Tibial nerve (tissue), 4 donors: Measurements from ENCODE around the gene NDUFA6. TPM values are rescaled to one million over a fixed set of nuclear protein-coding genes. Genes with fewer than 3 reads are reported as not detected.
A peak's percentile ranks its signal among the peaks of the same experiment; 100 is the strongest.

Experiments
- DNase-seq, 2 donors: peaks; one replicate each; pipeline ENCODE4 v3.0.0-alpha.2; 2019; ENCODE audit warnings: low spot score in 2 of 2
- H3K27ac ChIP-seq, 4 donors: fragments of 200-600 bp; sonication (generic) in 3 of 4; one replicate each; pipeline ENCODE4 v1.5.1; 2017 to 2019; ENCODE audit warnings: mild to moderate bottlenecking in 1 of 4
- H3K27me3 ChIP-seq, 2 donors: fragments of 200-600 bp; sonication (generic) in 1 of 2; one replicate each; pipeline versions ENCODE4 v1.5.1 to v1.6.0; 2017 to 2019
- H3K36me3 ChIP-seq, 3 donors: fragments of 200-600 bp; sonication (generic); one replicate each; pipeline ENCODE4 v1.5.1; 2018 to 2019
- H3K4me1 ChIP-seq, 4 donors: fragments of 200-600 bp; sonication (generic) in 3 of 4; one replicate each; pipeline ENCODE4 v1.5.1; 2017 to 2019
- H3K4me3 ChIP-seq, 4 donors: fragments of 200-600 bp; sonication (generic) in 3 of 4; one replicate each; pipeline ENCODE4 v1.5.1; 2017 to 2019; ENCODE audit warnings: mild to moderate bottlenecking in 1 of 4, moderate library complexity in 1 of 4
- H3K9me3 ChIP-seq, 4 donors: fragments of 200-600 bp; sonication (generic) in 3 of 4; one replicate each; pipeline ENCODE4 v1.5.1; 2017 to 2019
- EP300 ChIP-seq, 2 donors: sonication (generic); formaldehyde crosslinking; IDR thresholded peaks; one replicate each; pipeline ENCODE4 v1.6.1; 2017; ENCODE audit warnings: antibody characterized with exemption in 2 of 2, mild to moderate bottlenecking in 1 of 2
- POLR2A ChIP-seq, 2 donors: fragments of 450-650 bp; IDR thresholded peaks; one replicate each; pipeline ENCODE4 v1.6.1; 2017; ENCODE audit warnings: antibody characterized with exemption in 2 of 2, mild to moderate bottlenecking in 2 of 2, moderate library complexity in 2 of 2
- WGBS, 2 donors: methylation state at CpG; one replicate each; pipeline ENCODE4 v1.1.5; 2018; 5-methylcytosine and 5-hydroxymethylcytosine counted together
- total RNA-seq, 4 donors: library from RNA; depleted of rRNA; stranded (reverse); fragments of >200 nt; gene quantifications; one replicate each; pipeline ENCODE4 v1.1.0, GENCODE V29; 2016
- TF ChIP-seq, protein P1 (sequence below), 5 experiments: fragments of 200-600 bp in 3 of 5; fragments of 450-650 bp in 2 of 5; sonication (generic) in 3 of 5; IDR thresholded peaks; one replicate each; pipeline ENCODE4 v1.5.1; 2016 to 2019; ENCODE audit warnings: antibody characterized with exemption in 5 of 5, mild to moderate bottlenecking in 3 of 5, moderate library complexity in 2 of 5

The NDUFA6 gene
- total RNA-seq, 4 donors from 2014 or later = 28.2 to 54.6 (median 44.9) TPM

DNA sequence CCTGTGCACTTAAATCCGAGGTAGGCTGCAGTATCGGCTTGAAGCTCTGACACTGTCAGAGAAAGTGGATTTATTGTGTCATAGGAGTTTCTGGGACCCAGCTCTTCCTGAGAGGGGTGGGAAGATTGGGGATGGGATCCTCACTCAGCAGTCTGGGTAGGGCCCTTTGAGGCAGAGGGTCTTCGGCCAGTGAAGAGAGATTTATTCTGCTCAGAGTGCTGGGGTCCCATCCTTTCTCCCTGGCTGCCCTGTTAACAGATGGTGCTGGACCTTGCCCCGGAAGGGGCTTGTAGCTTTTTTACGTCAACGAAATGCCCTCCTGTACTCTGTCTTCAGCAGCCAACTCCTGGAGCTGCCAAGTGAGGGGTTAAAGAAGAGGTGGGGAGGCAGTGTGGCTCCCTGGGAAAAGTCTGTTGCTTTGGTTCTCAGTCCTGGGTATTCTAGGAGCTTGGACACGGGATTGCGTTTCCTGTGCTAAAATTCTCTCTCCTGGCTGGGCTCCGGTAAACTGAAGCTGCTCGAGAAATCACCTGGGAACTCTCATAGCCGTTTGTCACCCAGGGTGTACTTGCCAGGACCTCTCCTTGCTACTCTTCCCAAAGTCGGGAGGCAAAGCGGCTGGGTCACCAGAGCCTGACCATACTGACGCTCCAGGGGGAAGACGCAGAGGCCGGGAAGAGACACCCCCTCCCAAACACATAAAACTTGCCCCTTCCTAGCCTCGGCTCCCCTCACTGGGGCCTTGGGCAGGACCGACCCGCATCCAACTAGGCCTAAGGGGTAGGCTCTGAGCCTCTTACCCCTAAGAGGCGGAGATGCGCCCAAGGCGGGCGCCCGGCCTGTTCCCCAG is 11.9 kb downstream of the NDUFA6 start:
- peak in 1 of 2 donors; percentile 30 for DNase-seq
- WGBS, 2 donors = 33 to 36% methylated on average over 21 to 22 of the region's 24 CpGs
- peak overlapping the region; percentile 47 to 79 (median 65) for H3K4me3 ChIP-seq
- peaks cover 0 to 43% (median 0%) of the 10 kb centered on the region in 3 donors for H3K36me3 ChIP-seq
- no peak for TF ChIP-seq EP300 (IDR thresholded peaks at IDR 0.05)
- H3K9me3 ChIP-seq = no peaks in the 10 kb centered on the region
- H3K4me1 ChIP-seq = peaks cover 0 to 71% (median 32%) of the 10 kb centered on the region in 4 donors
- peak overlapping the region; percentile 96 to 99 (median 98) for H3K27ac ChIP-seq
- H3K27me3 ChIP-seq = no peaks in the 10 kb centered on the region

DNA sequence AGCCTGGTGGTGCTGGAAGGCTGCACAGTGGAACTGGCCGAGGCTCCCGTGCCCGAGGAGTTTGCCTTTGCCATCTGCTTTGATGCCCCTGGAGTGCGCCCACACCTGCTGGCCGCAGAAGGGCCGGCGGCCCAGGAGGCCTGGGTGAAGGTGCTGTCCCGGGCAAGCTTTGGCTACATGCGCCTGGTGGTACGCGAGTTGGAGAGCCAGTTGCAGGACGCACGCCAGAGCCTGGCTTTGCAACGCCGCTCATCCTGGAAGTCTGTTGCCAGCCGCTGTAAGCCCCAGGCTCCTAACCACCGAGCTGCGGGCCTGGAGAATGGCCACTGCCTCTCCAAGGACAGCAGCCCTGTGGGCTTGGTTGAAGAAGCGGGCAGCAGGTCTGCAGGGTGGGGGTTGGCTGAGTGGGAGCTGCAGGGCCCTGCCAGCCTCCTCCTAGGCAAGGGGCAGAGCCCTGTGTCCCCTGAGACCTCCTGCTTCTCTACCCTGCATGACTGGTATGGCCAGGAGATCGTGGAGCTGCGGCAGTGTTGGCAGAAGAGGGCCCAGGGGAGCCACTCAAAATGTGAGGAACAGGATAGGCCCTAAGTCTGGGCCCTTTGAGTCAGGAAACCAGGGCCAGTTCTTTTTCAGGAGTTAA is 13.0 kb downstream of the NDUFA6 start:
- TF ChIP-seq POLR2A (IDR thresholded peaks at IDR 0.05) = no peak
- no peak for TF ChIP-seq EP300 (IDR thresholded peaks at IDR 0.05)
- TF ChIP-seq, protein P1, sequence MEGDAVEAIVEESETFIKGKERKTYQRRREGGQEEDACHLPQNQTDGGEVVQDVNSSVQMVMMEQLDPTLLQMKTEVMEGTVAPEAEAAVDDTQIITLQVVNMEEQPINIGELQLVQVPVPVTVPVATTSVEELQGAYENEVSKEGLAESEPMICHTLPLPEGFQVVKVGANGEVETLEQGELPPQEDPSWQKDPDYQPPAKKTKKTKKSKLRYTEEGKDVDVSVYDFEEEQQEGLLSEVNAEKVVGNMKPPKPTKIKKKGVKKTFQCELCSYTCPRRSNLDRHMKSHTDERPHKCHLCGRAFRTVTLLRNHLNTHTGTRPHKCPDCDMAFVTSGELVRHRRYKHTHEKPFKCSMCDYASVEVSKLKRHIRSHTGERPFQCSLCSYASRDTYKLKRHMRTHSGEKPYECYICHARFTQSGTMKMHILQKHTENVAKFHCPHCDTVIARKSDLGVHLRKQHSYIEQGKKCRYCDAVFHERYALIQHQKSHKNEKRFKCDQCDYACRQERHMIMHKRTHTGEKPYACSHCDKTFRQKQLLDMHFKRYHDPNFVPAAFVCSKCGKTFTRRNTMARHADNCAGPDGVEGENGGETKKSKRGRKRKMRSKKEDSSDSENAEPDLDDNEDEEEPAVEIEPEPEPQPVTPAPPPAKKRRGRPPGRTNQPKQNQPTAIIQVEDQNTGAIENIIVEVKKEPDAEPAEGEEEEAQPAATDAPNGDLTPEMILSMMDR (IDR thresholded peaks at IDR 0.05) = no peak
- DNase-seq = no peak
- Histone ChIP-seq H3K27me3 (no peaks in the 10 kb centered on the region), H3K9me3 (no peaks in the 10 kb centered on the region), H3K4me1 (peaks cover 0 to 68% (median 35%) of the 10 kb centered on the region in 4 donors), H3K27ac (peak overlapping the region in 3 of 4 donors; percentile 97 to 99 (median 98)), H3K4me3 (no peak overlapping the region), H3K36me3 (peaks cover 0 to 33% (median 0%) of the 10 kb centered on the region in 3 donors)
- WGBS, 2 donors = 89 to 92% methylated on average over 13 to 16 of the region's 21 CpGs

DNA sequence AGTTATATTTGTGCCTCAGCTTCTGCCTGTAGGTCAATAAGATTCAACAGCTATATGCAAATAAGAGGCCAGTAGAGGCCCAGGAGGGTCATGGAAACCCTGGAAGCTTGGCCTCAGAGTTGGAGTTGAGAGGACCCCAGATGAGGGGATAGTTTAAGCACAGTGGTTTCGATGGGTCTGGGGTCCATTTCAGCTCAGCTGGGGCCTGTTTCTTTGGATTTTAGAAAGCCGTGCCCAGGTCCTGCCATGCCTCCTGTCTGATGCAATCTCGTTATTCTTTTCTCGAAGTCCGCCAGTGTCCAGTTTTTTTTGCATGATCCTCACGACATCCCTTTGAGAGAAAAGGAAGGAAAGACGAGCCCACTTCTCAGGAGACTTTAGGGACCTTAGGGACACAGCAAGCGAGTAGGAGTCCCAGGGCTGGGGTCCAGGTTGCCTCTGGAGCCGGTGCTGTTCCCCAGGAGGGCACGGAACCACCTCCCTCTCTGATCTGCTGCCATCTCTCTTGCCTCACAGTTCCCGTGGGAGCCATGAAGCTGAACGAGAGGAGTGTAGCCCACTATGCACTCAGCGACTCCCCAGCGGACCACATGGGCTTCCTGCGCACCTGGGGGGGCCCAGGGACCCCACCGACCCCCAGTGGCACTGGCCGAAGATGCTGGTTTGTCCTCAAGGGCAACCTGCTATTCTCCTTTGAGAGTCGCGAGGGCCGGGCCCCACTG is 13.6 kb downstream of the NDUFA6 start:
- TF ChIP-seq, protein P1 (IDR thresholded peaks at IDR 0.05) = no peak
- TF ChIP-seq EP300 (IDR thresholded peaks at IDR 0.05) (no peak), POLR2A (IDR thresholded peaks at IDR 0.05) (no peak)
- Histone ChIP-seq H3K36me3 (peaks cover 0 to 26% (median 0%) of the 10 kb centered on the region in 3 donors), H3K9me3 (no peaks in the 10 kb centered on the region), H3K4me1 (peaks cover 0 to 66% (median 35%) of the 10 kb centered on the region in 4 donors), H3K27ac (peak overlapping the region in 2 of 4 donors; percentile 98 to 99), H3K27me3 (no peaks in the 10 kb centered on the region), H3K4me3 (no peak overlapping the region)
- no peak for DNase-seq
- WGBS, 2 donors = 88% methylated on average over 16 to 17 of the region's 20 CpGs

DNA sequence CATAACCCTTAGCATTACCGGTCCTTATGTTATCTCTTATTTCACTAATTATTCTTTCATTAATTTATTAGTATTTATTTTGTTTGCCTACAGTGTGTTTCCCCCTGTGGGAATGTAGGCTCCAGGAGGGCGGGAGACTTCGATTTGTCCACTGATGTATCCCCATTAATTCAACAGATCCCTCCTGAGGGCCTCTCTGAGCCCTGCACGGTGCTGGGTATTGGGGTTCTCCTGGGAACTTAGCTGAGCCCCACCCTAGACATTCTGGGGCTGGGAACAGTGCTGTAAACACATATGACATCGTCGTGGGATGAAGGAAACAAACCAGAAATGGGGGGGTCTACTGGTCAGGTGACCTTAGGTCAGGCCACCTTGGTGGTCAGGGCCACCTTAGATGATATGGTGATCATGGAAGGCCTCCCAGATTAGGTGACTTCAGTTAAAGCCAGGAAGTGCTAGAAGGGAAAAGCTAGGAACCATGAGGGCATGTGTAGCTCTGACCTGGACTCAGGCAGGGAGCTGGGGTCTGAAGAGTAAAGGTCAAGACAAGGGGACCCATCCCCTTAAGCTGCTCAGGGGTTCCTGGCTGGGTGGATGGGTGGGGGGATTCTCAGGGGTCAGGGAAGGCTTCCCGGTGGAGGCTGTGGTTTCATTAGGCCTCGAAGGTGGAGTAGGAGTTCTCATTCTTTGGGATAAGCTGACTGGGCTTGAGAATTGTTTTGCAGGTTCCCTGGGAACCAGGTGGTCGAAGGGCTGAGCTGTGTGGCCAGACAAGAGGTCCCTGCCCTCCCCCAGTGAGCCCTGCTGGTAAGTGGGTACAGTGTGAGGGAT is 15.5 kb downstream of the NDUFA6 start:
- Histone ChIP-seq H3K27me3 (no peaks in the 10 kb centered on the region), H3K27ac (peak overlapping the region; percentile 75 to 93 (median 92)), H3K4me1 (peaks cover 0 to 61% (median 33%) of the 10 kb centered on the region in 4 donors), H3K9me3 (no peaks in the 10 kb centered on the region), H3K36me3 (peaks cover 0 to 20% (median 0%) of the 10 kb centered on the region in 3 donors), H3K4me3 (peak overlapping the region; percentile 39 to 83 (median 74))
- 55 to 58% methylated on average over 9 of the region's 9 CpGs for WGBS, 2 donors
- TF ChIP-seq, protein P1 (IDR thresholded peaks at IDR 0.05) = peak in 1 of 5 experiments; percentile 6
- TF ChIP-seq EP300 (IDR thresholded peaks at IDR 0.05) = no peak
- DNase-seq = no peak
